Stimulated activated CD4-positive, alpha-beta T cell treated with anti-CD3 and anti-CD28 coated beads, Interleukin-1b, Interleukin-23, amount 100 ng/mL, for 48 hours (primary cell): ENCODE data around the gene CHRNA7.
"Not testable (repeated sequence)": the region's sequence is repeated elsewhere in the genome, so short reads cannot be mapped to it uniquely, and the experiment has no call there.

ENCODE experiments used
- DNase-seq: peaks from one replicate; pipeline ENCODE4 v3.0.0-alpha.2; 2020

CHRNA7 gene

DNA sequence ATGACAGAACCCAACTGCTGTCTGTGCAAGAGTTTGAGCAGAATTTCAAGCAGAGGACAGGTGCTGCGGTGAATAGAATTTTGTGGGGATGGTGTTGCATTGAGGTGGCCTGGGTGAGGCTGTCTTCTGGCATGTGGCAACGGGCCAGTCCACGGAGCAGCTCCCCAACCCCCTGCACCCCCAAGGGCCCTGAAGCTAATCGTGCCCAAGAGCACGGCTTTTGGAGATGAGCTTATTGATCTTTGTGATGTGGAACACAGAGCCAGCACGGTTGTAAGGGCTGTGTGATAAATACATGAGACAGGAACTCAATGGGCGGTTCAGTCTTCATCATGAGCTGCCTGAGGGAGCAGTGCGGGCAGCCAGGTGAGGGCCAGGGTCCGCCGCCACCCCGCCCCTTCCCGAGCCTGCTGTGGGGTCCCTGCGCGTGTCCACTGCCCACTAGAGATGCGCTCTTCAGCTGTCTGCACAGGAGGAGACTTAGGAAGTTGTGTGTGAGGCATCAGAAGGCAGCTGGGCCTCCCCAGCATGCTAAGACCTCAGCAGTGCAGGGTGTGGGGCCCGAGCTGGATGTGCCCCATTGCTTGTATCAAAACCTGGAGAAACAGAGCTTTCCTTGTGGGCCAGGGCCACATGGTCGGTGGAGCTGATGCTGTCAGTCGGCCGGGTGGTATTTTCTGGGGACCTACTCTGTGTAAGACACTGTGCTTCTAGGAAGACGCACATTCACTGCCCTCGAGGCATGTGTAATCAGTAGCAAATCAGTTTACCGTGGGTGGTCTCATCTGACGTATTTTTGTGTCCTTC is 90.5 kb downstream of the CHRNA7 start:
- no peak for DNase-seq

DNA sequence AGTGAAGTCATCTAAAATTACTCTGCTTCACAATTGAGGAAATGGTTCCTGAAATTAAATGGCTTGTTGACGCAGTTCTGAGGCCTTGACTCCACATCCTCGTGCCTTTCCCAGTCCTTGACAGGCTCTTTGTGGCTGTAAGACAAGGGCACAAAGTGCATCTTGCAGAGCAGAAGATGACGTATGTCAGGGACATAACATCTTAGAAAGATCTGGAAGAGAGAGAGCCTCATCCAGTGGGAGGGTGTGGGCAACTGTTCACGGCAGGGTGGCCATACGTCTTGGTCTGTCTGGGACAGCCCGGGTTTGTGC is 91.0 kb downstream of the CHRNA7 start:
- no peak for DNase-seq

DNA sequence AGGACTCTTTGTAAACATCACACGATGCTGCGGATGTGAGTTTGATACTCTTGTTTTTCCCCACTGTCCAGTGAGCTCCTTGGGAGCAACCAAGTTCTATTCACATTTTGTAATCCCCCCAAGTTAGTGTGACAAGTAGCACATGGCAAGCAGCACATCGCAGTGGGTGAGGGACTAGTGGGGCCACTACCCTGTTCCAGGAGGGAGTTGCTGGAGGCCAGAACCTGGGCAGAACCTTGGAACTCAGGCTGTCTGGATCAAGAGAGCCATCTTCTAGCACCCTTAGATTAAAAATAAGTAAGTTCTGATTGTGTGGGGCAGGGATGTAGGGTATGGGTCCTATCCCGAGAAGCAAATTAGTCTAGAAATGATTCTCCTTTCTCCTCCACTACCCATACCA is 91.7 kb downstream of the CHRNA7 start:
- no peak for DNase-seq

DNA sequence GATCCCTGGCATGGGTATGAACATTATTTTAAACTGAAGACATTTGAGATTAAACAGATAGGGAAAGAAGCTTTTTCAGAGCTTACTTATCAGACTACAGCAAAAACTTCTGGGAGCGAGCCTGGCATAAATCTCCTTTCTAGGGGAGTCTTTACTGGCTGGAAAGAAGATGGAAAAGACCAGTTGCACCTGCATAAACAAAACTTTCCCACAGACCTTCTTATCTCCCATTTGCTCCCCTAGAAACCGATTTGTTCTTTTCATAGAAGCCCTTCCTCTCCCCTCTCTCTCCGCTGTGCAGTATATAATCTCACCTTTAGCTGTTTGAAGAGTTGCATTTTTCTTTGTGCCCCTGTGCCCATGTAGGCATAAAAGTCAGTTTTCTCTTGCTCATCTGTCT is 93.2 kb downstream of the CHRNA7 start:
- DNase-seq: no peak

DNA sequence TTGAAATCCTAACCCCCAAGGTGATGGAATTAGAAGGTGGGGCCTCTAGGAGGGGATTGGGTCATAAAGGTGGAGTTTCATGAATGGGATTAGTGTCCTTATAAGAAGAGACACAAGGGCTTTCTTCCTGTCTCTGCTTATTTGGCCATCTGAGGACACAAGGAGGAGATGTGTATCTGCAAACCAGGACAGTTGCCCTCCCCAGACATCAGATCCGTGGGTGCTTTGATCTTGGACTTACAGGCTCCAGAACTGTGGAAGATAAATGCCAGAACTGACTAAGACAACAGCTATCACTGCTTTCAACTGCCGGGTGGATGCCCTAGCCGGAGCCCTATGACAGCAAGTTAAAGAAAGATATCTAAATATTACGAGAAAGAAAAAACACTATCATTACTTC is 94.4 kb downstream of the CHRNA7 start:
- no peak for DNase-seq

DNA sequence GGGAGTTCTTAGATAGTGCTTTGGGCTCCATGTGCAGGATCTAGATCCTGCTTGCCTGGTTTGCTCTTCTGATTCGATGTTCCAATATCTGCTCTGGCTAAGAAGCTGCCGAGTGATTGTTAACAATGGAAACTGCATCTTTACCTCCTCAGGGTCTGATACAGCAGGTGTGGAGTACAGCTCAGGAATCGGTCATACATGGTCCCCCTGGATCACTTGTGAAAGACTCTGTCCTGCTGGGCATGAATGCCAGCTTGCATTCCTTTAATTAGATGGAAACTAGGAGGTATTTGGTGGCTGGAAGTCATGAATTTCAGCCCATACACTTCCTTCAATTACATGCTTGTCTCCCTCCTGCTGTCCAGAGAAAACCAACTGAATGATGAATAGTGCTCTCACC is 95.3 kb downstream of the CHRNA7 start:
- DNase-seq: no peak

DNA sequence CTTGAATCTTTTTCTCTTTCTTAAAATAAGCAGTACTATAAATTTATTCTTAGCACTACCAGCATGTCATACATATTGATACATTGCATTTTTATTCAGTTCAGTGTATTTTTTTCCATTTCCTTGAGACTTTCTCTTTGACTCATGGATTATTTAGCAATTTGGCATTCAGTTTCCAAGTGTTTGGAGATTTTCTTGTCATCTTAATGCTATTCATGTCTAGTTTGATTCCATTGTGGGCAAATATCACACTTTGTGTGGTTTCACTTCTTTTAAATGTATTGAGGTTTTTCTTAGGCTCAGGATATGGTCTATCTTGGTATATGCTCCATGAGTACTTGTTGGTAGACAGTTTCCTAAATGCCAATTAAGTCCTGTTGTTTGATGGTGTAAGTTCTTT is 99.5 kb downstream of the CHRNA7 start:
- DNase-seq: no peak

DNA sequence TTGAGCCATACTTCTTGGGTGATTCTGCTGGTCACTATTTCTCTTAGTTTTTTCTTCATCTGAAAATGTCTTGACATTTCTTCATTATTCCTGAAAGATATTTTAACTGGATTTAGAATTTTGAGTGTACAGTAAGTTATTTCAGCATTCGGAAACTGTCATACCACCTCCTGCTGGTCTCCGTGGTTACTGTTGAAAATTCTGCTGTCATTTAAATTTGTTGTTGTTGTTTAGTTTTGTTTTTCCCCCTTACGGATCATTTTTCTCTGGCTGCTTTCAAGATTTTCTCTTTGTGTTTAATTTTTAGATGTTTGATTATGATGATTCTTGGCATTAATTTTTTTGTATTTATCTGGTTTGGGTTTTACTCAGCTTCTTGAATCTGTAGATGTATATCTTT is 100.5 kb downstream of the CHRNA7 start:
- no peak for DNase-seq

DNA sequence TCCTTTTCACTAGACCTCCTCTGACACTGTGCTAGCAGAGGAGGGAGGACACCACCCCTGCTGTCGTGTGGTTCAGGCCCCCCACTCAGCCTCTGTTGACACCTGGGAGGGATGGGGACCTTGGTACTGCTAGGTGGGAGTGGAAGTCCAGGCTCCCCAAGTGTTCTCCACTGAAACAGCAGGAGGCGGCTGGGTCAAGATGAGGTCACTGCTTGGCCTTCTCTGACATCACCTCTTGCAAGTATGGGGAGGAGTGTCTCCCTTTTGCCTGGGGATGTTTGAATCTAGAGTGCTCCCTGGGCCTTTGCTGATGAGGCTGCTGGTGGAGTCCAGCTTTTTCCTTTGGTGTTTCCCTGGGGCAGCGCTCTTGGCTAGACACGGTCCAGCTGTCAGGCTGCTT is 101.5 kb downstream of the CHRNA7 start:
- DNase-seq: no peak

DNA sequence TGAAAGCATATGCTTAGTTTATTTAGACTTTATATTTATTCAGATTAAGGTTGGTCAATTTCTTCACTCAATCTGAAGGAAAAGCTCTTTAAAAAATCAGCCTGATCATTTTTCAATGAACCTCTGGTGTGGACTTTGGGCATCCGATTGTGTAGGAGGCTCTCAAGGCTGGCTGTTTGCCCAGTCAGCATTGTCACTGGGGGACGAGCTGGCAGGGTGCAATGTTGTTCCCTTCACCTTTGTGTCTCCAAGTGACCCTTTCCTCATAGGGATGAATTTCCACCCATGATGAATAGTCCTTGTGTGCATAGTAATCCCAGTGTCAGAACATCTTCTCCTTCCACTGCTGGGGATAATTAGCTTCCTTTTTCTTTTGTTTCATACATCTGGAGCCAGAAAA is 102.5 kb downstream of the CHRNA7 start:
- no peak for DNase-seq

DNA sequence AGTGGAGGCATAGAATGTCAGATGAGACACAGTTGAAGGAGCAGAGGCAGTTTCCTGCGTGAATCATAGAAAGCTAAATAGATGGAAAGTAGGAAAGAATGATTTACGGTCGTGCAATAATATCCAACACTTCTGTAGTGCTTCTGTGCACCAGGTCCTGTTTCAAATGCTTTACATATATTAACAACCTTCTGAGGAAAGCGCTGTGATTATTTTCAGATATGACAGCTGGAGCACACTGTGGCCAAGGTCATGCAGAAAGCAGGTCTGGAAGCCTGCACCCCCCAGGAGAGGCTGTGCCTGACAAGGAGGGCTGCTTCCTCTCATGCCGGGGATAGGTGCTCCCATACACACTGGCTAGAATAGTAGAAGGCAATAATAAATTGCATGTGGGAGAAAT is 104.5 kb downstream of the CHRNA7 start:
- DNase-seq: no peak

DNA sequence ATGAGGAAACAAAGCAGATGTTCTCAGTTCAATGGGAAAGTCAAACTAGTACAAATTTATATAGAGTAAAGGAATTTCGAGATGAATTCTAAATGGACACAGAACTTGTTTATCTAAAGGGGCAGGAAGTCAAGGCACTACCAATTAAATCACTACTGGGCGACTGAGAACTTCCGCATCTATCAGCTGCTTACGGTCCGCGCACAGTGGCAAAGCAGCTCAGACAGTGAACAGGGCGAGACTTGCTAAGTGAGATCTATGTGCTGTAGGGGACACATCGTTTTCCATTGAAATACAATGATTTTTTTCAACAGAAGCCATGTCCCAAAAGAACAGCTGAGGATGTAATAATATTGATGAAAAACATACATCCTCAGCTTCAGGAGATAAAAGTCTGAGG is 105.0 kb downstream of the CHRNA7 start:
- DNase-seq: no peak

DNA sequence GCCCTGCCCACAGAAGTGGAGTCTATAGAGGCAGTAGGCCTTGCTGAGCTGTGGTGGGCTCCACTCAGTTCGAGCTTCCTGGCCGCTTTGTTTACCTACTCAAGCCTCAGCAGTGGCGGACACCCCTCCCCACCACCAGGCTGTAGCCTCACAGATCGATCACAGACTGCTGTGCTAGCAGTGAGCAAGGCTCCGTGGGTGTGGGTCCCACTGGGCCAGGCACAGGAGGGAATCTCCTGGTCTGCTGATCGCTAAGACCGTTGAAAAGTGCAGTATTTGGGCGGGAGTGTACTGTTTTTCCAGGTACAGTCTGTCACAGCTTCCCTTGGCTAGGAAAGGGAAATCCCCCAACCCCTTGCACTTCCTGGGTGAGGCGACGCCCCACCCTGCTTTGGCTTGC is 115.2 kb downstream of the CHRNA7 start:
- not testable (repeated sequence) for DNase-seq

DNA sequence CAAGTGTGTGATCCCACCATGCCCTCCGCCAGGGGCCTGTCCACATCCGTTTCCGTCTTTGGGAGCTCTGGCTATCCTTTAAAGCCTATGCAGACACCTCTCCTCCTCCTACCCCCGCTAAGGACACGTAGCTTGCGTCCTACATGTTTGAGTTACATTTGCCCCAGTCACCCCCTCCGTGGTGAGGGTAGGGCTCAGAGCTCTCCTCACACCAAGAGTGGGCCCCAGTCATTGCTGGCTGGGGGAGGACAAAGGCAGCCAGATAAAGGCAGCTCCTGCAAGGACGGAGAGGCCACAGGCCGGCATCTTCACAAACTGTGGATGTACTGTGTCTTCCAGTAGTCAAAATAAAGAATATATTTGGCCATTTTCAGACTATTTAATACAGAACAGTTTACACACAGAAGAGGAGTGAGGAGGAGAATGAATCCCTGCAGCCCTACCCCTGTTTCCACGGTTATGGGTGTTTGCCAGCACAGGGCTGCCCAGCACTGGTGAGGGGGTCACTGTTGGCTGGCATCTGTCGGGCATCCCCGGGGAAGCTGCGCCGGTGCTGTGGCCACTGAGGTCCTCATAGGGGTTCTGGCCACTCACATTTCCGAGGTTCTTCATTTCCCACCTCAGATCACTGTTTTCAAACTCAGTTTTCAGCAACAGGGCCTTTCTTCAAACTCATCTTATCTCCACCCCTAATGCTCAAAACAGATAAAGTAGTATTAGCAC is 118.7 kb downstream of the CHRNA7 start:
- no peak for DNase-seq

DNA sequence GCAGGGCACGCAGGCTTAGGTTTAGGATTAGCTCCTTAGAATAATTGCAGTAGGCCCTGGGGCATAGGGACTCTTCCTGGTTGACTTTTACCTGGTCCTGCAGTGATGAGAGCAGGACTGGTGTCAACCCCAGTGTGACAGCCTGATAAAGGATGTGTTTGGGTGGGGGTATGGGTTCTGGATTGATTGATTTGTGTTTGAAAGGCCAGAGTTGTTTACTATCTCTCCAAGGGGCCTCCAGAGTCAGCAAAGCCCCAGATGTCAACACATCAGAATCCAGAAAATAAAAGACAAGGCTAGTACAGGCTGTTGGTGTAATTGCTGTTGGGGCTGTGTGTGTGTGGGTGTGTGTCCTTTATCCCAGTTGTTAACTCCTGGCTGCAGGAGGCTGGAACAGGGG is 122.3 kb downstream of the CHRNA7 start:
- no peak for DNase-seq

DNA sequence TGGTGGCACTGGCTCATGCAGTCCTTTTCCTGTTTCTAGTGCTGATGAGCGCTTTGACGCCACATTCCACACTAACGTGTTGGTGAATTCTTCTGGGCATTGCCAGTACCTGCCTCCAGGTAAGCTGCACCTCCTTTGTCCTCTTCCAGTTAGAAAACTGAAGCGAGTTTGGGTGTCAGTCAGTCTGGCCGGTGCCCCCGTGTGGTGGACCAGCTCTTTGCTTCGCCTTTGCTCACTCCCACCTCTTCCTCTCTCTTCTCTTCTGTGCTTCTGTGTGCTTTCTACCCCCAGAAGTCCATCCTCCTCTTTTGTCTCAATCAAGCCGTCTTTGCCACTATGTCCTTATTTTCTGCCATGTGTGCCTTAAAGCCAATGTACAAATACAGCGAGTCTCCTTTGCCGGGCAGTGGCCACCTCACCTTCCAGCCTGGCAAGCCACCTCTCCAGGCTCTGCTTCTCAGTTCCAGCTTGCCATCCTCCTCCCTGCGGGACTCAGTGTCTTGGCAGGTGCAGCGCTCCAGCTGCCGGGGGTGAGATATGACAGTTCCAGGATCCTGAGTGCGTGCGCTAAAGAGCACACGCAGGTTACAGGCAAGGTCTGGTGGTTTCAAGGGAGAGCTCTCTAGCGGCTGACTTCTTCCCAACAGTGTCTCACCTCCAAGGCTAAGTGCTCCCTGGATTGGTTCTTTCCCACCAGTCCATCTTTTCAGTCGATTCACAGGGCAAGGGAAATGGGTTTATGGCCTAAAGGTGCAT is 123.7 kb downstream of the CHRNA7 start:
- DNase-seq: not testable (repeated sequence)

DNA sequence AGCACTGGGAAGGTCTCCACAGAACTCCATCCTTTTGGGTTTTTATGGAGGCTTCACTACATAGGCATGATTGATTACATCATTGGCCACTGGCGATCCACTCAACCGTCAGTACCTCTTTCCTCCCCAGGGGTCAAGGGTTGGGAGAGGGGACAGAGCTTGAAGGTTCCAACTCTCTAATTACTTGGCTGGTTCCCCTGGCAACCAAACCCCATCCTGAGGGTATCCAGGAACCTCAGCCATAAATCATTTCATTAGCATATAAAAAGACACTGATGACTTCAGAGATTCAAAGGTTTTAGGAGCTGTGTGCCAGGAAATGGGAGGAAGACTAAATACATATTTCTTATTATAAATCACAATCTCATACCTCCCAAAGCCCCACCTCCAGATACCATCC is 131.8 kb downstream of the CHRNA7 start:
- DNase-seq: not testable (repeated sequence)

DNA sequence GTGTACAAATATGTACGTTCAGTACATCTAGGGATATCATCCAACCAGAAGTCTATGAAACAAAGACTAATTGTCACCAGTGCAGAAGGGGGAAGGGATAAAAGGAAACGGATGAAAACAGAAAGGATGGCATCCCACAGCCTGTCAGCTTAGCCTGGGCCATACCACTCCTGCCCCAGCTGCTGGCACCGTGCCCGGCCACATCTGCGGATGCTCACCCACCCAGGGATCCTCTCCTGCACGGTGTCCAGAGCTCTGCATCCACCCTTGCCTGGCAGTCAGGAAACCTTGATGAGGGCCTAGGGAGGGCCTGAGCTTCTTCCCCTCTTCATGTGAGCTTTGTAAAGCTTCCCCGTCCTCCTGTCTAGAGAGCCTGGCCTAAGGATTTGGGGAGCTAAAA is 133.8 kb downstream of the CHRNA7 start:
- DNase-seq: not testable (repeated sequence)

DNA sequence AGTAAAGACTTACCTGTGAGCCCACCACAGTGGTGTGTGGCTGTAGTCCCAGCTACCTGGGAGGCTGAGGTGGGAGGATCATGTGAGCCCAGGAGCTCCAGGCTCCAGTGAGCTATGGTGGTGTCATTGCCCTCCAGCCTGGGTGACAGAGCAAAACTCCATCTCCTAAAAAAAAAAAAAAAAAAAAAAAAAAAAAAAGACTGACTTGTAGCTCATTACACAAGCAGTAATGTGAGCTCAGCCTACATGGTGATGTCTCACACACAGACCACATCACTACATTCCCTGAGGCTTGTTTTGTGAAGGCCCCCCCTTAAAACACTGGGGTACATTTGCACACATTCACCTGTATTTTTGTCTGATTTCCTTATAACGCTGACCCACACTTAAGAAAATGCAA is 134.4 kb downstream of the CHRNA7 start:
- not testable (repeated sequence) for DNase-seq

DNA sequence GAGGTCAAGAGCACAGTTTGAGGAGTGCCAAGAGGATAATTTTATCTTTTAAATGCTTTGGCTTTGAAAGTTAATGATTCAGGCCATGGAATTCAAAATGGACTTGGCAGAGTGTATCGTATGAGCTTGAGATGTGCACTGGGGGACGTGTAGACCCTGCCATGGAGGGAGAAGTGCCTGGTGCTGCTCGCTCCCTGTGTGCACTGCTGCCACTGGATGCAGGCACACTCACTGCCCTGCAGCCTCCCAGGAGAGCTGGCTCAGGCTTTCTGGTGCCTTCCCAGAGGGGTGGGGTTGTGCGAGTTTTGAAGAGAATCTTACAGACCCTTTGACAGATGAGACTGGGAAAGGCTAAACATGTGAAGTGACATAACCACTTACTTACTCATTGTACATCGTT is 135.5 kb downstream of the CHRNA7 start:
- DNase-seq: not testable (repeated sequence)

DNA sequence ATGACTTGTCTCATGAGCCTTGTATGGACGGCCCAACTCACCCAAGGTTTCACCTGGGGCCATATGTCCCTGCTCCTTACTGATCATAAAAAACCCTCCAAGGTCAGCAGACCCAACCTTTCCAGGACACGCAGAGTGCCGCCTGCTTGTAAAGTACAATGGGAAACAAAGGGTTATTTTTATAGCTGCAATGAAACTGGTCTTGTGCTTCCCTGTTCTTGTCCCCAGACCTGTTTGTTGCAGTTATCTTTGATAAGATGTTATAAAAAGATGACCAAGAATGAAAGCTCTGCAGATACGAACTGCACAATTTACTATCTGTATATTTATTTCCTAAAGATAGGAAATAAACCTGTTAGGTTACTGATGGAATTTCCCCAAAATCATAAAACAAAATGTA is 136.0 kb downstream of the CHRNA7 start:
- DNase-seq: not testable (repeated sequence)

DNA sequence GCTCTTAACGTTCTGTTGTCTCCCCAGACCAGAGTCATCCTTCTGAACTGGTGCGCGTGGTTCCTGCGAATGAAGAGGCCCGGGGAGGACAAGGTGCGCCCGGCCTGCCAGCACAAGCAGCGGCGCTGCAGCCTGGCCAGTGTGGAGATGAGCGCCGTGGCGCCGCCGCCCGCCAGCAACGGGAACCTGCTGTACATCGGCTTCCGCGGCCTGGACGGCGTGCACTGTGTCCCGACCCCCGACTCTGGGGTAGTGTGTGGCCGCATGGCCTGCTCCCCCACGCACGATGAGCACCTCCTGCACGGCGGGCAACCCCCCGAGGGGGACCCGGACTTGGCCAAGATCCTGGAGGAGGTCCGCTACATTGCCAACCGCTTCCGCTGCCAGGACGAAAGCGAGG is 137.6 kb downstream of the CHRNA7 start:
- not testable (repeated sequence) for DNase-seq

DNA sequence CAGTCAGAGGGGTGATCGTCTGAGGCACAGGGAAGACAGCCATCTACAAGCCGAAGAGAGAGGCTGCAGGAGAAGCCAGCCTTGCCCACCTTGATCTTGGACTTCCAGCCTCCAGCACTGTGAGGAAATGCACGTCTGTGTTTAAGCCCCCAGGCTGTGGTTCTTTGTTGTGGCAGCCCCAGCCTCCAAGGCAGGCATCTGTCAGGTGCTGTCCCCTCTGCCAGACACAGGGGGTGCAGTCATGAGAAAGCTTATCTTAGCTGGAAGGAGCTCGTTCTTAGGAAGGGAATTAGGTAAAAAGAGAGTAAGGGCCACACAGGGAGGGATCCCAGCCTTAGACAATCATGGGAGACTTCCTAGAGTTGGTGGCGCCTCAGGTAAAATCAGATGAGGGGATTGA is 150.3 kb downstream of the CHRNA7 start:
- not testable (repeated sequence) for DNase-seq

DNA sequence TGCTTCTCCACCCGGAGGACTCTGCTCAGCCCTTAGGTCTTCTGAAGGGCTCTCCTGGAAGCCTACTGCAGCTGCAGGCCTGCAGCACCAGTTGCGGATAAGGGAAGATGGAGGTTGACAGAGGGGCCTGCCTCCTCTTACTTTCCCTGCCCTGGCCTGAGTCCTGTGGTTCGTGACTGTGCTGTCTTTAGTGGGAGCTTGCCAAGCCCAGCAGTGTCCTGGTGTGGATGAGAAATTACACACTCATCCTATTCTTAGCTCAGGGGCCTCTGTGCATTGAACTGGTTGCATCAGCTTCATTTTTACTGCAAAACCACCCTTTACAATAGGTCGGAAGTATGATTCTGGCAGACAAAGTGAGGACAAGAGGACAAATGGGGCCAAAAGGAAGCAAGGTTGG is 163.5 kb downstream of the CHRNA7 start:
- DNase-seq: not testable (repeated sequence)
